GM06990 (cell line): ENCODE data around the gene PRKCA.

Source experiments
- DNase-seq: peaks from one replicate; pipeline ENCODE4 v3.0.0-alpha.2; 2011; ENCODE audit not compliant: insufficient read length; ENCODE audit errors: extremely low read depth
- H3K27me3 ChIP-seq: replicated peaks from 2 replicates; pipeline ENCODE4 v1.6.0; 2011; ENCODE audit warnings: low read length; ENCODE audit not compliant: control insufficient read depth, insufficient read depth
- H3K36me3 ChIP-seq: 2 replicates; pipeline ENCODE4 v1.5.1; 2011; ENCODE audit warnings: low read length; ENCODE audit not compliant: control insufficient read depth, insufficient read depth
- H3K4me3 ChIP-seq: replicated peaks from 2 replicates; pipeline ENCODE4 v1.5.1; 2011; ENCODE audit warnings: low read depth, mild to moderate bottlenecking, control low read depth, low read length
- TF ChIP-seq, protein P1 (sequence below): IDR thresholded peaks from 2 replicates; pipeline ENCODE4 v1.5.1; 2011; ENCODE audit warnings: low read length, control low read depth, mild to moderate bottlenecking, inconsistent platforms; ENCODE audit not compliant: insufficient read depth, poor library complexity, severe bottlenecking

The PRKCA gene

DNA sequence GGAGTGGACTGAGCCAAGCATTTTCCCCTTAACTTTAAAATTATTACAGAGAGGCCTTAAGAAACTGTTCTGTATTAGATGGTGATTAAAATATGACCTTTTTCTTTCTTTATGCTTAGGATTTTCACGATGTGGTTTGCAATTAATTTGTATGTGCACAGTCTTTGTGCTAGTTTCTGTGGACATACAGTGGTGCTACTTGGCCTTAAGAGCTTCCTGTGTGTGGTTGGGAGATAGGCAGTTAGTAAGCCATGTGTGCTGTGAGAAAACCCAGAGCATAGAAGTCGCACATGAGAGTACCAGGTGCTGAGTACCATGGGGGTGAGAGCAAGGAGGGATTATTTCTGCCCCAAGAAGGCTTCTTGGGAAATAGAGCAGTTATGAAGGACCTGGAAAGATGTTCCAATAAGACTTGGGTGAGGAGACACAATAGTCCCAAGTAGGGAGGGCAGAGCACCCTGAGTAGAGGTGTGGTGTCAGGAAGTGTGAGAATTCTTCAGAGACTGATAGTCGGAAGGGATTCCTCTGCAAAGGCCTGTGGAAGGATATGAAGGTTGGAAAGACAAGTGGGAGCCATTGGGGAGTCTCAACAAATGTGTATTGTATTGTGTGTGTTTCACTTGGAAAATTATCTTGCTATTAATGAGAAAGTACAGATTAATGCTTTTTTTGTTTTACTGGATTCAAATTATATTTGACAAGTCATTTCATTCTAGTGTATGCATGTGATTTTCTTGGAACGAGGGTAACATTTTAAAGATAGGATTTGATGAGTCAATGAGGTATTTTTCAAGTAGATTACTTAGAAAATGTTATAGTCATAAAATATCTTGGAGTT is 239.9 kb downstream of the PRKCA start:
- H3K27me3 ChIP-seq: no peaks in the 10 kb centered on the region
- no peak for DNase-seq
- TF ChIP-seq, protein P1, sequence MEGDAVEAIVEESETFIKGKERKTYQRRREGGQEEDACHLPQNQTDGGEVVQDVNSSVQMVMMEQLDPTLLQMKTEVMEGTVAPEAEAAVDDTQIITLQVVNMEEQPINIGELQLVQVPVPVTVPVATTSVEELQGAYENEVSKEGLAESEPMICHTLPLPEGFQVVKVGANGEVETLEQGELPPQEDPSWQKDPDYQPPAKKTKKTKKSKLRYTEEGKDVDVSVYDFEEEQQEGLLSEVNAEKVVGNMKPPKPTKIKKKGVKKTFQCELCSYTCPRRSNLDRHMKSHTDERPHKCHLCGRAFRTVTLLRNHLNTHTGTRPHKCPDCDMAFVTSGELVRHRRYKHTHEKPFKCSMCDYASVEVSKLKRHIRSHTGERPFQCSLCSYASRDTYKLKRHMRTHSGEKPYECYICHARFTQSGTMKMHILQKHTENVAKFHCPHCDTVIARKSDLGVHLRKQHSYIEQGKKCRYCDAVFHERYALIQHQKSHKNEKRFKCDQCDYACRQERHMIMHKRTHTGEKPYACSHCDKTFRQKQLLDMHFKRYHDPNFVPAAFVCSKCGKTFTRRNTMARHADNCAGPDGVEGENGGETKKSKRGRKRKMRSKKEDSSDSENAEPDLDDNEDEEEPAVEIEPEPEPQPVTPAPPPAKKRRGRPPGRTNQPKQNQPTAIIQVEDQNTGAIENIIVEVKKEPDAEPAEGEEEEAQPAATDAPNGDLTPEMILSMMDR: no peak
- H3K36me3 ChIP-seq: no peaks in the 10 kb centered on the region
- H3K4me3 ChIP-seq: no peak overlapping the region

DNA sequence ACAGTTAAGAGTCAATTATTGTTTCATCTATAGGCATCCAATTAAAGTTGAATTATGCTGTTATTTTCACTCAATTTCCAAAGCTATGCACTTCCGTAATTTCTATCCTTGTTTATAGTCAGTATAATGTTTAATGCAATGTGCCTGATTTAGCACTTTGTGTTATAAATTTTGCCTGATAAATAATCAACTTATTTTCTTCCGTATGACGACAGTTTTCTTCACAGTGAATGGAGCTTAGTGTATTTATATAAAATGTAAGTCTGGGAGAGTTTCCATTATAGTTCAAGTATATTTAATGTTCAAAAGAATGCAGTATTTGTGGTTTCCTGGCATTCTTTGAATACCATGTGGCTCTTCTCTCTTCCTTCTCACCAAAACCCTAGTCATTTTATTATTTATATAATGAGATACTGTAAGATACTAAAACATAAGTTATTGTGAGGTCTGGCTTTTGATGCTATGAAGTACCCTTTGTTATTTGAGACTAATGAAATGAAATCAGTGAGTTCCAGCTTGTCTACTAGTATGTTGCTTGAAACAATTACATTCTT is 240.6 kb downstream of the PRKCA start:
- TF ChIP-seq, protein P1: no peak
- Histone ChIP-seq H3K27me3 (no peaks in the 10 kb centered on the region), H3K36me3 (no peaks in the 10 kb centered on the region), H3K4me3 (no peak overlapping the region)
- DNase-seq: no peak

DNA sequence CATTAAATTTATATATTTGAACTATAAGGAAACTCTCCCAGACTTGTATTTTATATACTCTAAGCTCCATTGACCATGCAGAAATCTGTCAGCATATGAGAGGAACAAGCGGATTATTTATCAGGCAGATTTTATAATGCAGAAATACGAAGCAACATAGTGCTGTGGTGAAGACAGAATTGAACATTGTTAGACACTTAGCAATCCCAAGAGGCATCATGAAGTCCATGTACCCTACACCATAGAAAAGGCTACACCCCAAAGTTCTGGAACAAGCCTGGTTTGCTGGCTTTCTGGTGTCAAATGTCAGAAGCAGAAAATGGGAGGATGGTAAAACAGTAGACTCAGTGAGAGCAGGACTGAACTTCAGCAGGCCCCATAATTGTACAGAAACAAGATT is 241.1 kb downstream of the PRKCA start:
- no peaks in the 10 kb centered on the region for H3K36me3 ChIP-seq
- no peak overlapping the region for H3K4me3 ChIP-seq
- H3K27me3 ChIP-seq: no peaks in the 10 kb centered on the region
- TF ChIP-seq, protein P1: no peak
- no peak for DNase-seq

DNA sequence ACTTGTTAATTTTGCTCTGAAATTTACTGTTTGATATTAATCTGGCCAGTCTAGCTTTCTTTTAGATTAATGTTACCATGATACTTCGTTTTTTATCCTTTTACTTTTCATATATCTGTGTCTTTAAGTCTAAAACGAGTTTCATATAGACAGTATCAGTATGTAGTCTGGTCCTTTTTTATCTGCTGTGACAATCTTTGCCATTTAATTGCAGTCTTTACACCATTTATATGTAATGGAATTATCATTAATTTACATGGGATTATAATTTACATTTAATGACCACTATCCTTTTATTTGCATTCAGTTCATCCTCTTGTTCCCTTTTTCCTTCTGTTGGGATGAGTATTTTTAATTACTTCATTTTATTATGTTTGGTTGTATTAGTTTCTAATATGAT is 243.5 kb downstream of the PRKCA start:
- Histone ChIP-seq H3K36me3 (no peaks in the 10 kb centered on the region), H3K27me3 (no peaks in the 10 kb centered on the region), H3K4me3 (no peak overlapping the region)
- TF ChIP-seq, protein P1: no peak
- DNase-seq: no peak

DNA sequence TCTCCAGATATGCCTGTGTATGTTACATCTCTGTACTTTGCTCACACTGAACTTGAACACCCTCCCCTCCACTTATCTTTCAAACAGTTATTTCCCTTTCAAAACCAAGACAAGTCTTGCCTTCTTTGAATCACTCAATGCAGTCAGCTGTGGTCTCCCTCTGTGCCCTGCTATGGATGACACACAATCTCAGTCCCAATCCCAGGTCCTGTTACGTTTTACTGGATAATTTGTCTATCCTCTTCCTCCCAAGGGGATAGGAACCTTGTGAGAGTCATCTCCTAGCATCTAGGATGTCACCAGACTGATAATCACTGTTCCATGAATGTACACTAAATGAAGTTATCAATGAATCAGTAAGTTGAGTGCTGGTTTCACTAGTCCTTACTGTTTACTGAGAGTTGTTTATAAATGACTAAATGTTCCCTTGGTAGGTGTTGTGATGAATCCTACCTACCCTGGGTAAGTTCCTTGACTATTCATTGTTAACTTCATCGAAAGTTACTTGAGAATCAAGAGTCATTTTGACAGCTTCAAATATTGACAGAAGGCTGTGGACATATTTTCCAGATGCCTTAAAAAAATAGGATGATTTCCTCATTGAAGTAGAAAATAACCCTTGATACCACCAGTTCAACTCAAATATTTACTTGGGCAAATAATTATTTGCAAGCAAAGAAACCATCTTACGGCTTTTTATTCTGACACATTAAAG is 244.9 kb downstream of the PRKCA start:
- H3K27me3 ChIP-seq: no peaks in the 10 kb centered on the region

More for the DNA sequence above, 244.9 kb downstream of the PRKCA start:
- TF ChIP-seq, protein P1: no peak
- no peak for DNase-seq
- Histone ChIP-seq H3K36me3 (no peaks in the 10 kb centered on the region), H3K4me3 (no peak overlapping the region)
